ENCODE measurements around the gene BICD1. TPM values are rescaled to one million over a fixed set of nuclear protein-coding genes. Genes with fewer than 3 reads are reported as not detected.

The BICD1 gene
- total and polyA plus RNA-seq, 2 donors (not counting 1 experiment from before 2014, with no cell fraction given), result 15.2 to 93.5 TPM

- no peak for ATAC-seq (ENCODE audit: low read depth)
- POLR2A ChIA-PET, result interaction anchor here (0.6 to 1.5 kb wide), 2 partner anchors 19 to 27 kb away, joined by 3 read pairs; no protein-coding TSS in a partner anchor
These were observed 147.8 kb downstream of the BICD1 start for GRCh38 chr12:32254260-32254956.

More at GRCh38 chr12:32254260-32254956, 147.8 kb downstream of the BICD1 start:
- no peak for DNase-seq
- Histone ChIP-seq H2AFZ (ENCODE audit: insufficient read depth, low read depth, low read length, poor library complexity, severe bottlenecking) (no peak overlapping the region), H3K36me3 (replicated peaks in 1 of 2; ENCODE audit: control extremely low read depth in 1 of 2, control insufficient read depth in 1 of 2, extremely low read depth in 1 of 2, insufficient read depth in 2 of 2, low read length in 1 of 2) (peaks cover 0 to 4% of the 10 kb centered on the region in 2 experiments), H3K27me3 (replicated peaks in 1 of 4; ENCODE audit: control extremely low read depth in 1 of 4, control insufficient read depth in 3 of 4, insufficient read depth in 4 of 4, low read length in 3 of 4) (no peaks in the 10 kb centered on the region), H4K20me1 (ENCODE audit: control insufficient read depth, insufficient read depth, low read length, poor library complexity, severe bottlenecking) (no peaks in the 10 kb centered on the region), H3K4me2 (replicated peaks; ENCODE audit: low read depth, low read length, poor library complexity, severe bottlenecking) (no peak overlapping the region), H3K9ac (ENCODE audit: low read length) (no peak overlapping the region), H3K9me3 (ENCODE audit: control extremely low read depth in 1 of 3, control insufficient read depth in 2 of 3, insufficient read depth in 1 of 3, low read length in 2 of 3) (peaks cover 1 to 7% (median 4%) of the 10 kb centered on the region in 3 donors), H3K4me1 (ENCODE audit: control insufficient read depth in 2 of 2, insufficient read depth in 2 of 2, low read length in 2 of 2) (peaks cover 3 to 8% of the 10 kb centered on the region in 2 donors), H3K4me3 (ENCODE audit: control extremely low read depth in 1 of 5, extremely low read depth in 1 of 5, insufficient read depth in 1 of 5, low read depth in 2 of 5, low read length in 4 of 5) (no peak overlapping the region), H3K27ac (ENCODE audit: low read length in 2 of 2) (no peak overlapping the region), H3K79me2 (ENCODE audit: control insufficient read depth, insufficient read depth, low read length) (peaks cover 7% of the 10 kb centered on the region)
- H3K4me1 Mint-ChIP-seq, result peaks cover 26% of the 10 kb centered on the region
- H3K4me3 Mint-ChIP-seq, result no peak overlapping the region
- CTCF ChIA-PET, result no interaction called here
- TF ChIP-seq EZH2 (IDR thresholded peaks at IDR 0.05; ENCODE audit: borderline replicate concordance, insufficient read depth, low read depth, low read length, poor library complexity, severe bottlenecking), result no peak
- no peak for TF ChIP-seq CTCF (IDR thresholded peaks at IDR 0.05)
- intact Hi-C loops (cut with micrococcal nuclease), result loop anchor here (5.0 kb wide), 1 partner anchor 42 kb away; no protein-coding TSS in a partner anchor
- no peaks in the 10 kb centered on the region for H3K27me3 Mint-ChIP-seq
- WGBS (ENCODE audit: insufficient coverage), result 100% methylated on average over 2 of the region's 6 CpGs
- no peak overlapping the region for H3K27ac Mint-ChIP-seq
- H3K9me3 Mint-ChIP-seq (ENCODE audit: insufficient read depth), result peaks cover 5% of the 10 kb centered on the region
